Colonic mucosa (tissue), 4 donors: ENCODE results near the gene COL9A1. TPM values are rescaled to one million over a fixed set of nuclear protein-coding genes. Genes with fewer than 3 reads are reported as not detected.

ENCODE experiments used
- DNase-seq: peaks from one replicate; pipeline ENCODE4 v3.0.0-alpha.2; 2020
- H3K27ac ChIP-seq: fragments of 200-600 bp; one replicate; pipeline ENCODE4 v1.8.0; 2021
- H3K27me3 ChIP-seq: fragments of 200-600 bp; one replicate; pipeline ENCODE4 v1.8.0; 2021
- H3K36me3 ChIP-seq: fragments of 200-600 bp; one replicate; pipeline ENCODE4 v1.8.0; 2021
- H3K4me1 ChIP-seq: fragments of 200-600 bp; one replicate; pipeline ENCODE4 v1.8.0; 2021; ENCODE audit warnings: mild to moderate bottlenecking
- H3K4me3 ChIP-seq: fragments of 200-600 bp; one replicate; pipeline ENCODE4 v1.8.0; 2021
- H3K9ac ChIP-seq, 2 donors: one replicate each; pipeline ENCODE4 v1.7.0; 2013; ENCODE audit warnings: control low read depth in 2 of 2, low read depth in 2 of 2, low read length in 2 of 2
- H3K9me3 ChIP-seq: fragments of 200-600 bp; one replicate; pipeline ENCODE4 v1.8.0; 2021
- intact Hi-C: fragments of 100-400 bp; cut with DNase I; formaldehyde crosslinking; loops from one replicate; pipeline ENCODE4 v1.14.1; 2022
- total RNA-seq, 2 donors: library from RNA; stranded (reverse); fragmentation: NEBNext Ultra II Directional in 1 of 2; extraction: Animal tissue kit (Norgen Biotek cat#: 25700) in 1 of 2; gene quantifications; one replicate each; pipeline ENCODE4 v1.2.1, GENCODE V29; 2021
- TF ChIP-seq, protein P1 (sequence below): fragments of 200-600 bp; IDR thresholded peaks from one replicate; pipeline ENCODE4 v1.8.0; 2022; ENCODE audit warnings: antibody characterized with exemption, mild to moderate bottlenecking
- donor health status: healthy.
- donor health status: DM: no; HTN: no; CAD: no.
- donor health status: DM: no; HTN: no; CAD: no.

The COL9A1 gene
- total RNA-seq, 2 donors from 2014 or later = 0.45 to 0.82 TPM

- Histone ChIP-seq H3K36me3 (no peaks in the 10 kb centered on the region), H3K4me1 (no peaks in the 10 kb centered on the region), H3K27ac (no peak overlapping the region), H3K9ac (no peak overlapping the region), H3K4me3 (no peak overlapping the region), H3K27me3 (no peaks in the 10 kb centered on the region), H3K9me3 (no peaks in the 10 kb centered on the region)
- TF ChIP-seq, protein P1, sequence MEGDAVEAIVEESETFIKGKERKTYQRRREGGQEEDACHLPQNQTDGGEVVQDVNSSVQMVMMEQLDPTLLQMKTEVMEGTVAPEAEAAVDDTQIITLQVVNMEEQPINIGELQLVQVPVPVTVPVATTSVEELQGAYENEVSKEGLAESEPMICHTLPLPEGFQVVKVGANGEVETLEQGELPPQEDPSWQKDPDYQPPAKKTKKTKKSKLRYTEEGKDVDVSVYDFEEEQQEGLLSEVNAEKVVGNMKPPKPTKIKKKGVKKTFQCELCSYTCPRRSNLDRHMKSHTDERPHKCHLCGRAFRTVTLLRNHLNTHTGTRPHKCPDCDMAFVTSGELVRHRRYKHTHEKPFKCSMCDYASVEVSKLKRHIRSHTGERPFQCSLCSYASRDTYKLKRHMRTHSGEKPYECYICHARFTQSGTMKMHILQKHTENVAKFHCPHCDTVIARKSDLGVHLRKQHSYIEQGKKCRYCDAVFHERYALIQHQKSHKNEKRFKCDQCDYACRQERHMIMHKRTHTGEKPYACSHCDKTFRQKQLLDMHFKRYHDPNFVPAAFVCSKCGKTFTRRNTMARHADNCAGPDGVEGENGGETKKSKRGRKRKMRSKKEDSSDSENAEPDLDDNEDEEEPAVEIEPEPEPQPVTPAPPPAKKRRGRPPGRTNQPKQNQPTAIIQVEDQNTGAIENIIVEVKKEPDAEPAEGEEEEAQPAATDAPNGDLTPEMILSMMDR = no peak
- DNase-seq = no peak
- intact Hi-C loops = no loop called here
Measured at GRCh38 chr6:70175770-70176169, 127.1 kb downstream of the COL9A1 start.

- Histone ChIP-seq H3K27me3 (no peaks in the 10 kb centered on the region), H3K9ac (no peak overlapping the region)
Measured at GRCh38 chr6:70172252-70172651, 130.6 kb downstream of the COL9A1 start.

GRCh38 chr6:70171236-70171635, 131.6 kb downstream of the COL9A1 start:
- TF ChIP-seq, protein P1 = no peak
- Histone ChIP-seq H3K4me1 (no peaks in the 10 kb centered on the region), H3K27ac (no peak overlapping the region), H3K27me3 (no peaks in the 10 kb centered on the region), H3K9me3 (no peaks in the 10 kb centered on the region), H3K9ac (no peak overlapping the region), H3K4me3 (no peak overlapping the region), H3K36me3 (no peaks in the 10 kb centered on the region)
- no peak for DNase-seq
- intact Hi-C loops = no loop called here

More at GRCh38 chr6:70172252-70172651, 130.6 kb downstream of the COL9A1 start:
- Histone ChIP-seq H3K9me3 (no peaks in the 10 kb centered on the region), H3K27ac (no peak overlapping the region), H3K4me3 (no peak overlapping the region), H3K36me3 (no peaks in the 10 kb centered on the region), H3K4me1 (no peaks in the 10 kb centered on the region)
- TF ChIP-seq, protein P1 = no peak
- DNase-seq = no peak
- intact Hi-C loops = no loop called here

GRCh38 chr6:70168681-70169377, 134.1 kb downstream of the COL9A1 start:
- TF ChIP-seq, protein P1 = no peak
- DNase-seq = no peak
- Histone ChIP-seq H3K9me3 (no peaks in the 10 kb centered on the region), H3K4me1 (no peaks in the 10 kb centered on the region), H3K9ac (no peak overlapping the region), H3K27ac (no peak overlapping the region), H3K36me3 (no peaks in the 10 kb centered on the region), H3K27me3 (no peaks in the 10 kb centered on the region), H3K4me3 (no peak overlapping the region)
- intact Hi-C loops = no loop called here

Other genes starting within 250 kb of the COL9A1 start
- 10 to 100 TPM; 36.4 to 54.8 TPM for gene FAM135A, start 110.4 kb upstream of the COL9A1 start, total RNA-seq